ENCODE data around the gene ARCN1.
A peak's percentile ranks its signal among the peaks of the same experiment; 100 is the strongest.
"Not testable (repeated sequence)": the region's sequence is repeated elsewhere in the genome, so short reads cannot be mapped to it uniquely, and the experiment has no call there.

Gene ARCN1

DNA sequence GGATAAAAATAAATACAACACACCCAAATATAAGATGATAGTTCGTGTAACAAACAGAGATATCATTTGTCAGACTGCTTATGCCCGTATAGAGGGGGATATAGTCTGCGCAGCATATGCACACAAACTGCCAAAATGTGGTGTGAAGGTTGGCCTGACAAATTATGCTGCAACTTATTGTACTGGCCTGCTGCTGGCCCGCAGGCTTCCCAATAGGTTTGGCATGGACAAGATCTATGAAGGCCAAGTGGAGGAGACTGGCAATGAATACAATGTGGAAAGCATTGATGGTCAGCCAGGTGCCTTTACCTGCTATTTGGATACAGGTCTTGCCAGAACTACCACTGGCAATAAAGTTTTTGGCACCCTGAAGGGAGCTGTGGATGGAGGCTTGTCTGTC is 11.4 kb upstream of the ARCN1 start:
- TF ChIP-seq, protein P1, sequence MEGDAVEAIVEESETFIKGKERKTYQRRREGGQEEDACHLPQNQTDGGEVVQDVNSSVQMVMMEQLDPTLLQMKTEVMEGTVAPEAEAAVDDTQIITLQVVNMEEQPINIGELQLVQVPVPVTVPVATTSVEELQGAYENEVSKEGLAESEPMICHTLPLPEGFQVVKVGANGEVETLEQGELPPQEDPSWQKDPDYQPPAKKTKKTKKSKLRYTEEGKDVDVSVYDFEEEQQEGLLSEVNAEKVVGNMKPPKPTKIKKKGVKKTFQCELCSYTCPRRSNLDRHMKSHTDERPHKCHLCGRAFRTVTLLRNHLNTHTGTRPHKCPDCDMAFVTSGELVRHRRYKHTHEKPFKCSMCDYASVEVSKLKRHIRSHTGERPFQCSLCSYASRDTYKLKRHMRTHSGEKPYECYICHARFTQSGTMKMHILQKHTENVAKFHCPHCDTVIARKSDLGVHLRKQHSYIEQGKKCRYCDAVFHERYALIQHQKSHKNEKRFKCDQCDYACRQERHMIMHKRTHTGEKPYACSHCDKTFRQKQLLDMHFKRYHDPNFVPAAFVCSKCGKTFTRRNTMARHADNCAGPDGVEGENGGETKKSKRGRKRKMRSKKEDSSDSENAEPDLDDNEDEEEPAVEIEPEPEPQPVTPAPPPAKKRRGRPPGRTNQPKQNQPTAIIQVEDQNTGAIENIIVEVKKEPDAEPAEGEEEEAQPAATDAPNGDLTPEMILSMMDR (IDR thresholded peaks at IDR 0.05; ENCODE audit: extremely low read depth, insufficient read depth, missing control alignments), result no peak
- DNase-seq (ENCODE audit: low spot score), result no peak
- in situ Hi-C loops (cut with MboI; ENCODE audit: low pct_unique_long_range_greater_than_20kb, low sequenced_read_pairs, unreplicated experiment), result no loop called here

DNA sequence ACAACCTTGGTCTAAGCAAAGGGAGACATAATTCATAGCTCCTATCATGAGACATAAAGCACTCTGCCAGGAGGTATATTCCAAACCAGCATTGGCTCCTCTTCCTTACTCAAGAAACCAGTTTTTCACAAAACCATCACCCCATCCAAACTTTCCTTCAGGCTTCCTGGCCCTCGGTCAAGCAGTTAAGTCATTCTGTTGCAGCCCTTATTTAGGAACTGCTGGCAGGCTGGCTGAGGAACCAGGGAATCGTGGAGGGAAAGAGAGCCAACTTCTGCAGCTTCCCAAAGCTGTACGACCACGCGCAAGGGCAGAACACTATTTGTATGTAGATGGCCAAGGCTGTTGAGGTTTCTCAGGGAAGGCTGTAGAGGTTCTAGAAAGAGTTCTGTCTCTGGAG is 7.2 kb upstream of the ARCN1 start:
- in situ Hi-C loops (cut with MboI; ENCODE audit: low pct_unique_long_range_greater_than_20kb, low sequenced_read_pairs, unreplicated experiment), result no loop called here
- DNase-seq (ENCODE audit: low spot score), result no peak
- TF ChIP-seq, protein P1 (IDR thresholded peaks at IDR 0.05; ENCODE audit: extremely low read depth, insufficient read depth, missing control alignments), result no peak

DNA sequence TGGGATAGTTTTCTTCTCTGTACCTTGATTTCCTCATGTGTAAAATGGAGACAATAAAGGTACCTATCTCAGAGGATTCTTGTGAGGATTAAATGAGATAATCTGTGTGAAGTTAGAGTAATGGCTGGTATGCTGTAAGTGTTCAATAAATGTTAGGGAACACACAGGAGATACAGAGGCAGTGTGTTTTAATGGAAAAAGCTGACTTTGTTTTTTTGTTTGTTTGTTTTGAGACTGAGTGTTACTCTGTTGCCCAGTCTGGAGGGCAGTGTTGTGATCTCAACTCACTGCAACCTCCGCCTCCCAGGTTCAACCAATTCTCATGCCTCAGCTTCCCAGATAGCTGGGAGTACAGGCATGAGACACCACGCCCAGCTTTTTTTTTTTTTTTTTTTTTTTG is 2.5 kb upstream of the ARCN1 start:
- no peak for DNase-seq (ENCODE audit: low spot score)
- TF ChIP-seq, protein P1 (IDR thresholded peaks at IDR 0.05; ENCODE audit: extremely low read depth, insufficient read depth, missing control alignments), result no peak
- in situ Hi-C loops (cut with MboI; ENCODE audit: low pct_unique_long_range_greater_than_20kb, low sequenced_read_pairs, unreplicated experiment), result no loop called here

DNA sequence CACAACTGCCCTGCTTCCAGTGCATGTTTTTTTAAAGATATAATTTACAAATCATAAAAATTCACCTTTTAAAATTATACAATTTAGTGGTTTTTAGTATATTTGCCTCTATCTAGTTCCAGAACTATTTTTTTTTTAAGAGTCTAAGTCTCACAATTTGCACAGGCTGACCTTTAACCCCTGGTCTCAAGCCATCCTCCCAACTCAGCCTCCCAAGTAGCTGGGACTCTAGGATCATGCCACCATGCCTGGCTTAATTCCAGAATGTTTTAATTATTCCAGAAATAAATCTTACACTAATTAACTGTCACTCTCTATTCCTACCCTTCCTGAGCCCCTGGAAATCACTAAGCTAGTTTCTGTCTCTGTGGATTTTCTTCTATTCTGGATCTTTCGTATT is 1.4 kb upstream of the ARCN1 start:
- no peak for DNase-seq (ENCODE audit: low spot score)
- TF ChIP-seq, protein P1 (IDR thresholded peaks at IDR 0.05; ENCODE audit: extremely low read depth, insufficient read depth, missing control alignments), result no peak
- in situ Hi-C loops (cut with MboI; ENCODE audit: low pct_unique_long_range_greater_than_20kb, low sequenced_read_pairs, unreplicated experiment), result no loop called here

DNA sequence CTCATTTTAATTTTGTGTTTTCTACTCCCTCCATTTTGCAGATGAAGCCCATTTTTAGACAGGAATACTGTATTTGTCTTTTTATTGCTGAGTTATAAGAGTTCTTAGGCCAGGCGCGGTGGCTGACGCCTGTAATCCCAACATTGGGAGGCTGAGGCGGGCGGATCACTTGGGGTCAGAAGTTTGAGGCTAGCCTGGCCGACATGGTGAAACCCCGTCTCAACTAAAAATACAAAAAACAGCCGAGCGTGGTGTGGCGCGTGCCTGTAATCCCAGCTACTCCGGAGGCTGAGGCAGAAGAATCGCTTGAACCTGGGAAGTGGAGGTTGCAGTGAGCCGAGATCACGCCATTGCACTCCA is 528 bp upstream of the ARCN1 start:
- in situ Hi-C loops (cut with MboI; ENCODE audit: low pct_unique_long_range_greater_than_20kb, low sequenced_read_pairs, unreplicated experiment); DNase-seq (ENCODE audit: low spot score): not testable (repeated sequence)

DNA sequence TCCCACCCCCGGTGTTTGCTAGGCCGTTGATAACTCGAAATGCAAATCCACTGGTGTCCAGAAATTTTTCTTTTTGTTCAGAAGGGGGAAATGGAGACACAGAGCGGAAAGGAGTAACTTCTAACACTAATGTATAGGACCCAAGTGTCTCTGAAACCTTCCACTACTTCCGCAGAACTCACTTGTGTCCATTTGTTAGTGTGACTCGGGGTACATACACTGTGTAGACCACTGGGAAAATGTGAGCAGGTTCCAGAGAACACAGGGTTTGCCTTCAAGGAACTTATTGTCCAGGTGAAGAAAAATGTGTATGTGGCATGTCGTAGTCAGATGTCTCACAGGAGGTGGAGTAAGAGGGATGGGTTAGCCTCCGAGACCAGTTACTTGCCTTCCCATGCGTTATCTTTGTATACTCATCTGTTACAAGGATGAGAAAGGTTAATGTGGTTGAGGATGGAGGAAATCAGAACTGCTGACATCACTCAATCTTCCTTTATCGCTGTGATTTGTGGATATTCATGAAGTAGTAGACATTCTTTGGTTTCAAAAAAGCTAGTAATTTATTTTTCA is 857 bp downstream of the ARCN1 start:
- DNase-seq (ENCODE audit: low spot score), result peak; percentile 33
- TF ChIP-seq, protein P1 (IDR thresholded peaks at IDR 0.05; ENCODE audit: extremely low read depth, insufficient read depth, missing control alignments), result no peak
- in situ Hi-C loops (cut with MboI; ENCODE audit: low pct_unique_long_range_greater_than_20kb, low sequenced_read_pairs, unreplicated experiment), result no loop called here

DNA sequence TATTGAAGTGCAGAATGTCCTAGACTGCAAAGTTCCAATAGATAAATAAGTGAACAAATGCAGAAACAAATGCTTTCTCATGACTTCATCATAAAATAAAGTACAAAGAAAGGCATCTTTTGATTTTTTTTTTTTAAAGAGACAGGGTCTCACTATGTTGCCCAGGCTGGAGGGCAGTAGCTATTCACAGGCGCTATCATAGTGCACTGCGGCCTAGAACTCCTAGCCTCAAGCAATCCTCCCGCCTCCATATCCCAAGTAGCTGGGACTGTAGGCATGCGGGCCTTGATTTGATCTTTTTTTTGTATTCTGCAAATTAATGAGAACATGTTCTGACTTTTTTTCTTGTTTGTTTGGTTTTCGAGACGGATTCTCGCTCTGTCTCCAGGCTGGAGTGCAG is 2.4 kb downstream of the ARCN1 start:
- no peak for DNase-seq (ENCODE audit: low spot score)
- TF ChIP-seq, protein P1 (IDR thresholded peaks at IDR 0.05; ENCODE audit: extremely low read depth, insufficient read depth, missing control alignments), result no peak
- in situ Hi-C loops (cut with MboI; ENCODE audit: low pct_unique_long_range_greater_than_20kb, low sequenced_read_pairs, unreplicated experiment), result no loop called here

DNA sequence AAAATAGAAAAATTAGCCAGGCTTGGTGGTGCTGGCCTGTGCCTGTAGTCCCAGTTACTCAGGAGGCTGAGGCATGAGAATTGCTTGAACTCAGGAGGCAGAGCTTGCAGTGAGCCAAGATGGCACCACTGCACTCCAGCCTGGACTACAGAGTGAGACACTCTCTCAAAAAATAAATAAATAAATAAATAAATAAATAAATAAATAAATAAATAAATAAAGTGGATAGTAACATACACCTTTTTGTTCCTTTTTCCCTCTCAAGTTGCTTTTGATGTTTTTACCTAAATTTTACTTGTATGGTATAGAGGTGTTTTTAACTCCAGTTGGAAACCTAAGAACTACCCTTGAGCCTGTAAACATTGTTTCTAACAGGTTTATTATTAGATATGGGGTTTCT is 5.8 kb downstream of the ARCN1 start:
- in situ Hi-C loops (cut with MboI; ENCODE audit: low pct_unique_long_range_greater_than_20kb, low sequenced_read_pairs, unreplicated experiment); DNase-seq (ENCODE audit: low spot score): not testable (repeated sequence)

All from GM13977 (cell line).